ENCODE measurements around the gene NUDT19.

DNA sequence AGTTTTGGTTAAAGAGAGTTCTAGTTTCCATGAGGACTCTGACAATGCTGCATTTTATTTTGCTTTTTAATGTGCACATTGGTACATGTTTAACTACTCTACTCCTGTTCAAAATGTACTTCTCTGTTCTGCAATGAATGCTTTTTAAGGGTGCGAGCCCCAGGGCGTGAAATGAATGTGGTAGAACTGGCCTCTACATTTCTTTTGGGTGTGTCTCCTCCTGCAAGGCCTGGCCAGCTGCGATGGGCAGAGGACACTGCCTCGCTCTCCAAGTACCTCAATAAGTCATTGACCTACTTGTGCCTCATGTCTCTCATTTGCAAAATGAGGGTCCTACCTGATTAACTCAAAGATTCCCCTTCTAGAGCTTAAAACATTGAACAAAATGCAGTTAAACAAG is 9.3 kb upstream of the NUDT19 start:
- TF ChIP-seq EZH2 (IDR thresholded peaks at IDR 0.05; ENCODE audit: borderline replicate concordance, low read depth, low read length, poor library complexity, severe bottlenecking): no peak
- TF ChIP-seq, protein P1, sequence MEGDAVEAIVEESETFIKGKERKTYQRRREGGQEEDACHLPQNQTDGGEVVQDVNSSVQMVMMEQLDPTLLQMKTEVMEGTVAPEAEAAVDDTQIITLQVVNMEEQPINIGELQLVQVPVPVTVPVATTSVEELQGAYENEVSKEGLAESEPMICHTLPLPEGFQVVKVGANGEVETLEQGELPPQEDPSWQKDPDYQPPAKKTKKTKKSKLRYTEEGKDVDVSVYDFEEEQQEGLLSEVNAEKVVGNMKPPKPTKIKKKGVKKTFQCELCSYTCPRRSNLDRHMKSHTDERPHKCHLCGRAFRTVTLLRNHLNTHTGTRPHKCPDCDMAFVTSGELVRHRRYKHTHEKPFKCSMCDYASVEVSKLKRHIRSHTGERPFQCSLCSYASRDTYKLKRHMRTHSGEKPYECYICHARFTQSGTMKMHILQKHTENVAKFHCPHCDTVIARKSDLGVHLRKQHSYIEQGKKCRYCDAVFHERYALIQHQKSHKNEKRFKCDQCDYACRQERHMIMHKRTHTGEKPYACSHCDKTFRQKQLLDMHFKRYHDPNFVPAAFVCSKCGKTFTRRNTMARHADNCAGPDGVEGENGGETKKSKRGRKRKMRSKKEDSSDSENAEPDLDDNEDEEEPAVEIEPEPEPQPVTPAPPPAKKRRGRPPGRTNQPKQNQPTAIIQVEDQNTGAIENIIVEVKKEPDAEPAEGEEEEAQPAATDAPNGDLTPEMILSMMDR (conservative IDR thresholded peaks at IDR 0.05; ENCODE audit: low read depth, low read length): no peak
